ENCODE data around the gene ZFYVE9. TPM values are rescaled to one million over a fixed set of nuclear protein-coding genes. Genes with fewer than 3 reads are reported as not detected.

The ZFYVE9 gene
- total and polyA plus RNA-seq, 2 of the 8 experiments (the other 6 are each of a cell fraction or from before 2014, with no cell fraction given) = 5.8 to 26.5 TPM

DNA sequence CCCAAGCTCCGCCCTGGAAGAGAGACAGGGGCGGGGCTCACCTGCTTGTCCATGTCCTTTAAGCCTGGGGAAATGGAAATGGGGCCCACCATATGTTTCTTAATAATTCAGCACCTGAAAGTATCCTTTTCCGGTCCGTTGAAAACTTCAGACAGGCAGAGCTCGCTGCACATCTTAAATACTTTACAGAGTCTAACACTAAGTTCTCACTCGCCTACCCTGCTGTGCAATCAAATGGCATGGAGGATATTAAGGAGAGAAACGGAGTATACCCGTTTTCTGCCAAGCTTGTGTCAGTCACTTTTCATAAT is 224.6 kb downstream of the ZFYVE9 start (continued):
- no peak for TF ChIP-seq SP1 (IDR thresholded peaks at IDR 0.05; ENCODE audit: low read depth, low read length)
- TF ChIP-seq CBX5 (IDR thresholded peaks at IDR 0.05; ENCODE audit: low read depth, low read length) = no peak
- no peak for TF ChIP-seq FOSL1 (IDR thresholded peaks at IDR 0.05; ENCODE audit: insufficient read depth, low read depth, low read length)
- no peak for TF ChIP-seq JUND (IDR thresholded peaks at IDR 0.05; ENCODE audit: low read length)
- TF ChIP-seq ZNF274 (IDR thresholded peaks at IDR 0.05; ENCODE audit: borderline replicate concordance, extremely low read depth, low read length) = no peak

All from H1 (cell line).